HepG2 (cell line): Measurements from ENCODE around the gene PEX13. TPM values are rescaled to one million over a fixed set of nuclear protein-coding genes. Genes with fewer than 3 reads are reported as not detected.

Experiments used
- CHD2 ChIP-seq: IDR thresholded peaks from 2 replicates; pipeline ENCODE4 v1.6.1; 2011; ENCODE audit warnings: low read depth, low read length, improper control_type of control experiment
- CREBL2 ChIP-seq: sonication (generic); formaldehyde crosslinking; IDR thresholded peaks from 2 replicates; pipeline ENCODE4 v1.8.1; 2023; ENCODE audit warnings: missing genetic modification reagents, mild to moderate bottlenecking, borderline replicate concordance
- DMTF1 ChIP-seq: sonication (generic); formaldehyde crosslinking; IDR thresholded peaks from 2 replicates; pipeline ENCODE4 v1.4.0; 2020; ENCODE audit warnings: mild to moderate bottlenecking, missing genetic modification reagents
- DNMT3B ChIP-seq: conservative IDR thresholded peaks from 2 replicates; pipeline ENCODE4 v1.6.1; 2016; ENCODE audit warnings: missing biosample characterization, control low read depth
- DR1 ChIP-seq: sonication (generic); formaldehyde crosslinking; IDR thresholded peaks from 2 replicates; pipeline ENCODE4 v1.8.0; 2021; ENCODE audit warnings: mild to moderate bottlenecking, missing genetic modification reagents, inconsistent platforms
- FOXK2 ChIP-seq: fragments of 450-650 bp; IDR thresholded peaks from 2 replicates; pipeline ENCODE4 v1.6.1; 2016
- GPBP1L1 ChIP-seq: sonication (generic); formaldehyde crosslinking; IDR thresholded peaks from 2 replicates; pipeline ENCODE4 v1.5.0; 2020; ENCODE audit warnings: mild to moderate bottlenecking, missing genetic modification reagents
- HES4 ChIP-seq: sonication (generic); formaldehyde crosslinking; IDR thresholded peaks from 2 replicates; pipeline ENCODE4 v1.9.0; 2021; ENCODE audit warnings: mild to moderate bottlenecking, missing genetic modification reagents, borderline replicate concordance
- HNRNPUL1 ChIP-seq: fragments of 200-400 bp; formaldehyde crosslinking; IDR thresholded peaks from 2 replicates; pipeline ENCODE4 v1.6.1; 2017; ENCODE audit warnings: low read depth, mild to moderate bottlenecking, low read length, moderate library complexity
- HOXA7 ChIP-seq: sonication (generic); formaldehyde crosslinking; IDR thresholded peaks from 2 replicates; pipeline ENCODE4 v1.8.1; 2022; ENCODE audit warnings: mild to moderate bottlenecking, missing genetic modification reagents, moderate library complexity
- IRF1 ChIP-seq: sonication (generic); formaldehyde crosslinking; IDR thresholded peaks from 2 replicates; pipeline ENCODE4 v1.4.0; 2020; ENCODE audit warnings: low read depth, mild to moderate bottlenecking, missing genetic modification reagents
- JUND ChIP-seq: sonication (generic); formaldehyde crosslinking; IDR thresholded peaks from 2 replicates; pipeline ENCODE4 v1.8.0; 2022; ENCODE audit warnings: mild to moderate bottlenecking, missing genetic modification reagents
- KLF6 ChIP-seq: IDR thresholded peaks from 2 replicates; pipeline ENCODE4 v1.8.0; 2016; ENCODE audit warnings: missing biosample characterization, missing genetic modification reagents
- MED1 ChIP-seq: sonication (generic); formaldehyde crosslinking; IDR thresholded peaks from 2 replicates; pipeline ENCODE4 v1.4.0; 2020; ENCODE audit warnings: missing genetic modification reagents
- MED13 ChIP-seq: sonication (generic); formaldehyde crosslinking; IDR thresholded peaks from 2 replicates; pipeline ENCODE4 v1.5.0; 2020; ENCODE audit warnings: missing genetic modification reagents
- MNT ChIP-seq: fragments of 450-650 bp; IDR thresholded peaks from 2 replicates; pipeline ENCODE4 v1.6.1; 2016
- NCOA1 ChIP-seq: sonication (generic); formaldehyde crosslinking; IDR thresholded peaks from 2 replicates; pipeline ENCODE4 v1.9.0; 2021; ENCODE audit warnings: missing genetic modification reagents
- RXRA ChIP-seq: sonication (generic); formaldehyde crosslinking; IDR thresholded peaks from 2 replicates; pipeline ENCODE4 v1.5.1; 2020; ENCODE audit warnings: missing genetic modification reagents
- SRSF9 ChIP-seq: fragments of 200-400 bp; formaldehyde crosslinking; IDR thresholded peaks from 2 replicates; pipeline ENCODE4 v1.6.1; 2018; ENCODE audit warnings: borderline replicate concordance, mild to moderate bottlenecking, low read depth, low read length; ENCODE audit not compliant: insufficient read depth, poor library complexity, severe bottlenecking
- TEAD3 ChIP-seq: optimal IDR thresholded peaks from 2 replicates; pipeline ENCODE3; 2016; ENCODE audit warnings: borderline replicate concordance
- U2AF2 ChIP-seq: fragments of 200-400 bp; formaldehyde crosslinking; IDR thresholded peaks from 2 replicates; pipeline ENCODE4 v1.6.1; 2017; ENCODE audit warnings: low read depth, mild to moderate bottlenecking, low read length
- ZMYM4 ChIP-seq: sonication (generic); formaldehyde crosslinking; IDR thresholded peaks from 2 replicates; pipeline ENCODE4 v1.8.1; 2023; ENCODE audit warnings: mild to moderate bottlenecking, missing genetic modification reagents
- ZNF263 ChIP-seq: sonication (generic); formaldehyde crosslinking; IDR thresholded peaks from 2 replicates; pipeline ENCODE4 v1.4.0; 2020; ENCODE audit warnings: missing genetic modification reagents
- ZNF30 ChIP-seq: sonication (generic); formaldehyde crosslinking; IDR thresholded peaks from 2 replicates; pipeline ENCODE4 v1.5.0; 2020; ENCODE audit warnings: mild to moderate bottlenecking, missing genetic modification reagents
- ZNF367 ChIP-seq: sonication (generic); formaldehyde crosslinking; IDR thresholded peaks from 2 replicates; pipeline ENCODE4 v1.4.0; 2020; ENCODE audit warnings: missing genetic modification reagents, borderline replicate concordance
- ZNF451 ChIP-seq: sonication (generic); formaldehyde crosslinking; IDR thresholded peaks from 2 replicates; pipeline ENCODE4 v1.5.0; 2020; ENCODE audit warnings: mild to moderate bottlenecking, missing genetic modification reagents
- ZNF878 ChIP-seq: sonication (generic); formaldehyde crosslinking; IDR thresholded peaks from 2 replicates; pipeline ENCODE4 v1.8.1; 2023; ENCODE audit warnings: mild to moderate bottlenecking, missing genetic modification reagents, moderate library complexity
- polyA plus RNA-seq, 8 experiments: library from polyadenylated mRNA; depleted of rRNA in 3 of 8; stranded (reverse) in 7 of 8; unstranded in 1 of 8; fragments of >200 nt; fragmentation: Illumina TruSeq in 4 of 8; extraction: Trizol in 4 of 8; gene quantifications; 2 replicates each; pipeline versions ENCODE4 v1.2.1 to v1.2.3, GENCODE V29; 2011 to 2016; ENCODE audit warnings: low read depth in 4 of 8, missing spikeins in 1 of 8, mixed read lengths in 1 of 8; ENCODE audit not compliant: insufficient read depth in 1 of 8
- total RNA-seq, 5 experiments: library from RNA; depleted of rRNA; stranded (reverse); fragments of >200 nt; fragmentation: Illumina TruSeq; extraction: Trizol; gene quantifications; 2 replicates each; pipeline ENCODE4 v1.2.3, GENCODE V29; 2016; ENCODE audit warnings: low read depth in 1 of 5

PEX13 gene
- total and polyA plus RNA-seq, 2 of the 13 experiments (the other 11 are each of a cell fraction or from before 2014, with no cell fraction given), result 47.9 to 75.9 TPM

DNA sequence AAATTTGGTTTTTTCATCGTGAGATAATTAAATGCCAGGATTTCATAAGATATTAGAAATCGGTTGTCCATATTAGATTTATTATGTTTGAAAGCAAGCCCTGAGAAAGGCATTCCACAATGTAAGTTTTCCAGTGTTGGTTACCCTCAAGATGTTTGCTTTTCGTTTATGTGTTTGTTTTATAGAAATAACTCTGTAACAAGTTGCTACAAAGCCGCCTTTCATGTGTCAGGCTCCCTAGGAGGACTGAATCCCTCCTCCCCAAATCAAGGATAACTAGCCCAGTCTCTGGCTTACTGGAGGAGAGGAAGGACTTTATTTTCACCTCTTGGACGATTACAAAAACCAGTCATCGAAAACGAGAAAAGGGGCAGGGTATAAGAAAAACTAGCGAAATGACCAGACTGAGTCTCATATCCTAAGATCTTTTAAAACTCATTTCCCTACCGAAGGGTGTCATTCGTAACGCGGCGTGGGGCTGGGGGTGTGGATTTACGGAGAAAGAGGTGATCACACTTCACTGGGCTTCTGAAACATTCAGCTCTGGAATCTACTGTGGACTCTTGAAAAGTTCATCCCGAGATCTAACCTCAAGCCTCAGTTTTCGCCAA, 1.0 kb upstream of the PEX13 start (continued):
- TF ChIP-seq CHD2 (no peak), DNMT3B (CRISPR knock-in tag) (no peak), ZNF451 (CRISPR knock-in tag) (no peak), TEAD3 (CRISPR knock-in tag) (no peak), HES4 (CRISPR knock-in tag) (no peak), CREBL2 (CRISPR knock-in tag) (no peak), KLF6 (0 out of 2 replicates have a peak, but pooled peaks have one; percentile 4), MNT (no peak), ZNF263 (CRISPR knock-in tag) (peak; percentile 98), GPBP1L1 (CRISPR knock-in tag) (no peak), RXRA (CRISPR knock-in tag) (no peak), IRF1 (CRISPR knock-in tag) (no peak), MED1 (CRISPR knock-in tag) (no peak), DMTF1 (CRISPR knock-in tag) (no peak), MED13 (no peak), FOXK2 (no peak), HNRNPUL1 (no peak), NCOA1 (CRISPR knock-in tag) (no peak), HOXA7 (CRISPR knock-in tag) (no peak), SRSF9 (no peak), DR1 (no peak), ZMYM4 (CRISPR knock-in tag) (no peak), U2AF2 (no peak), ZNF367 (no peak), ZNF30 (CRISPR knock-in tag) (no peak), ZNF878 (CRISPR knock-in tag) (0 out of 2 replicates have a peak, but pooled peaks have one; percentile 20), JUND (CRISPR knock-in tag) (no peak)
